ENCODE results near the gene UBE2N.

Gene UBE2N

GRCh38 chr12:93425736-93426411 is 15.9 kb downstream of the UBE2N start:
- no peak for TF ChIP-seq CTCF (conservative IDR thresholded peaks at IDR 0.05; ENCODE audit: low read depth, low read length)
- Histone ChIP-seq H3K9ac (no peak overlapping the region), H3K27me3 (ENCODE audit: insufficient read depth, low read depth) (no peaks in the 10 kb centered on the region), H2AFZ (ENCODE audit: low read depth) (no peak overlapping the region), H3K27ac (no peak overlapping the region), H4K20me1 (ENCODE audit: insufficient read depth) (peaks cover 60% of the 10 kb centered on the region), H3K4me1 (ENCODE audit: low read depth, poor library complexity, severe bottlenecking) (peaks cover 49% of the 10 kb centered on the region), H3K4me3 (IDR thresholded peaks at IDR 0.05; ENCODE audit: insufficient read depth, low read depth, low read length) (no peak overlapping the region), H3K4me2 (peak overlapping the region; percentile 33; the same call in 1 of the 2 replicates), H3K79me2 (ENCODE audit: insufficient read depth, low read depth) (peaks cover 96% of the 10 kb centered on the region), H3K36me3 (ENCODE audit: insufficient read depth) (no peaks in the 10 kb centered on the region)

GRCh38 chr12:93422050-93422449 is 19.7 kb downstream of the UBE2N start:
- peaks cover 48% of the 10 kb centered on the region for H4K20me1 ChIP-seq (ENCODE audit: insufficient read depth)
- H3K79me2 ChIP-seq (ENCODE audit: insufficient read depth, low read depth), result peaks cover 96% of the 10 kb centered on the region
- H3K4me1 ChIP-seq (ENCODE audit: low read depth, poor library complexity, severe bottlenecking), result peaks cover 61% of the 10 kb centered on the region
- H3K9ac ChIP-seq, result no peak overlapping the region
- no peak overlapping the region for H3K27ac ChIP-seq
- H3K27me3 ChIP-seq (ENCODE audit: insufficient read depth, low read depth), result no peaks in the 10 kb centered on the region
- no peak overlapping the region for H2AFZ ChIP-seq (ENCODE audit: low read depth)
- no peak for TF ChIP-seq CTCF (conservative IDR thresholded peaks at IDR 0.05; ENCODE audit: low read depth, low read length)
- no peak overlapping the region for H3K4me2 ChIP-seq
- no peaks in the 10 kb centered on the region for H3K36me3 ChIP-seq (ENCODE audit: insufficient read depth)
- H3K4me3 ChIP-seq (IDR thresholded peaks at IDR 0.05; ENCODE audit: insufficient read depth, low read depth, low read length), result no peak overlapping the region

- peaks cover 96% of the 10 kb centered on the region for H3K79me2 ChIP-seq (ENCODE audit: insufficient read depth, low read depth)
- no peak overlapping the region for H2AFZ ChIP-seq (ENCODE audit: low read depth)
- H3K4me3 ChIP-seq (IDR thresholded peaks at IDR 0.05; ENCODE audit: insufficient read depth, low read depth, low read length), result no peak overlapping the region
- H3K4me2 ChIP-seq, result no peak overlapping the region
- H3K36me3 ChIP-seq (ENCODE audit: insufficient read depth), result no peaks in the 10 kb centered on the region
- peak; percentile 66 for TF ChIP-seq CTCF (conservative IDR thresholded peaks at IDR 0.05; ENCODE audit: low read depth, low read length)
- peaks cover 51% of the 10 kb centered on the region for H4K20me1 ChIP-seq (ENCODE audit: insufficient read depth)
- H3K9ac ChIP-seq, result no peak overlapping the region
- H3K4me1 ChIP-seq (ENCODE audit: low read depth, poor library complexity, severe bottlenecking), result peaks cover 61% of the 10 kb centered on the region
- no peaks in the 10 kb centered on the region for H3K27me3 ChIP-seq (ENCODE audit: insufficient read depth, low read depth)
- H3K27ac ChIP-seq, result no peak overlapping the region
Observed at GRCh38 chr12:93419388-93420034, 22.2 kb downstream of the UBE2N start.

- Histone ChIP-seq H2AFZ (ENCODE audit: low read depth) (no peak overlapping the region), H4K20me1 (ENCODE audit: insufficient read depth) (peaks cover 39% of the 10 kb centered on the region), H3K9ac (no peak overlapping the region), H3K4me3 (IDR thresholded peaks at IDR 0.05; ENCODE audit: insufficient read depth, low read depth, low read length) (no peak overlapping the region), H3K27me3 (ENCODE audit: insufficient read depth, low read depth) (no peaks in the 10 kb centered on the region), H3K4me1 (ENCODE audit: low read depth, poor library complexity, severe bottlenecking) (peaks cover 62% of the 10 kb centered on the region), H3K27ac (no peak overlapping the region), H3K4me2 (no peak overlapping the region), H3K79me2 (ENCODE audit: insufficient read depth, low read depth) (peaks cover 96% of the 10 kb centered on the region), H3K36me3 (ENCODE audit: insufficient read depth) (no peaks in the 10 kb centered on the region)
- no peak for TF ChIP-seq CTCF (conservative IDR thresholded peaks at IDR 0.05; ENCODE audit: low read depth, low read length)
Observed at GRCh38 chr12:93417967-93418480, 23.7 kb downstream of the UBE2N start.
